ENCODE measurements around the gene SLC22A31.

The SLC22A31 gene

DNA sequence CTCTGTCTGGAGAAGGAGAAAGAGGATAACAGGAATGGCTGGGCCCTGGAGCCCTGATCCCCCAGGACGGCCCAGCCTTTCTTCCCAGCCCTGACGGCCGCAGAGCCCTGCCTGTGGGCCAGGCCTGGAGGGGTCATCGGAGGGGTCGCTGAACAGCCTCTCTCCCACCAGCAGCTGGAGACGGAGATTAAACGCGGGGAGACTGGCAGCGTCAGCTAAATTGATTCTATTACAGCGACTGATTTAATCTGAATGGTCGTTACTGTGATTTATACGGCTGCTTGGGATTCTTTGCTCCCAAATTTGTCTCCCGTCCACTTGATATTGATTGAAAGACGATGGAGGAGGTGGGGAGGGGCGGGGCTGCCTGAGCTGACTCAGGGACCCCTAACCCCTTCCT lies 35.9 kb downstream of the SLC22A31 start:
- no peak for ATAC-seq
- TF ChIP-seq OSR1 (CRISPR knock-in tag; IDR thresholded peaks at IDR 0.05) (no peak), ZNF565 (CRISPR knock-in tag; conservative IDR thresholded peaks at IDR 0.05; ENCODE audit: low read depth) (no peak), ZC3H10 (CRISPR knock-in tag; IDR thresholded peaks at IDR 0.05) (no peak), SNAI2 (CRISPR knock-in tag; IDR thresholded peaks at IDR 0.05) (no peak), ISL1 (CRISPR knock-in tag; IDR thresholded peaks at IDR 0.05) (no peak), ESRRG (CRISPR knock-in tag; IDR thresholded peaks at IDR 0.05) (no peak)
- TF ChIP-seq, protein P1, sequence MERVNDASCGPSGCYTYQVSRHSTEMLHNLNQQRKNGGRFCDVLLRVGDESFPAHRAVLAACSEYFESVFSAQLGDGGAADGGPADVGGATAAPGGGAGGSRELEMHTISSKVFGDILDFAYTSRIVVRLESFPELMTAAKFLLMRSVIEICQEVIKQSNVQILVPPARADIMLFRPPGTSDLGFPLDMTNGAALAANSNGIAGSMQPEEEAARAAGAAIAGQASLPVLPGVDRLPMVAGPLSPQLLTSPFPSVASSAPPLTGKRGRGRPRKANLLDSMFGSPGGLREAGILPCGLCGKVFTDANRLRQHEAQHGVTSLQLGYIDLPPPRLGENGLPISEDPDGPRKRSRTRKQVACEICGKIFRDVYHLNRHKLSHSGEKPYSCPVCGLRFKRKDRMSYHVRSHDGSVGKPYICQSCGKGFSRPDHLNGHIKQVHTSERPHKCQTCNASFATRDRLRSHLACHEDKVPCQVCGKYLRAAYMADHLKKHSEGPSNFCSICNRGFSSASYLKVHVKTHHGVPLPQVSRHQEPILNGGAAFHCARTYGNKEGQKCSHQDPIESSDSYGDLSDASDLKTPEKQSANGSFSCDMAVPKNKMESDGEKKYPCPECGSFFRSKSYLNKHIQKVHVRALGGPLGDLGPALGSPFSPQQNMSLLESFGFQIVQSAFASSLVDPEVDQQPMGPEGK (CRISPR knock-in tag; IDR thresholded peaks at IDR 0.05; ENCODE audit: borderline replicate concordance): no peak
- TF ChIP-seq, protein P2, sequence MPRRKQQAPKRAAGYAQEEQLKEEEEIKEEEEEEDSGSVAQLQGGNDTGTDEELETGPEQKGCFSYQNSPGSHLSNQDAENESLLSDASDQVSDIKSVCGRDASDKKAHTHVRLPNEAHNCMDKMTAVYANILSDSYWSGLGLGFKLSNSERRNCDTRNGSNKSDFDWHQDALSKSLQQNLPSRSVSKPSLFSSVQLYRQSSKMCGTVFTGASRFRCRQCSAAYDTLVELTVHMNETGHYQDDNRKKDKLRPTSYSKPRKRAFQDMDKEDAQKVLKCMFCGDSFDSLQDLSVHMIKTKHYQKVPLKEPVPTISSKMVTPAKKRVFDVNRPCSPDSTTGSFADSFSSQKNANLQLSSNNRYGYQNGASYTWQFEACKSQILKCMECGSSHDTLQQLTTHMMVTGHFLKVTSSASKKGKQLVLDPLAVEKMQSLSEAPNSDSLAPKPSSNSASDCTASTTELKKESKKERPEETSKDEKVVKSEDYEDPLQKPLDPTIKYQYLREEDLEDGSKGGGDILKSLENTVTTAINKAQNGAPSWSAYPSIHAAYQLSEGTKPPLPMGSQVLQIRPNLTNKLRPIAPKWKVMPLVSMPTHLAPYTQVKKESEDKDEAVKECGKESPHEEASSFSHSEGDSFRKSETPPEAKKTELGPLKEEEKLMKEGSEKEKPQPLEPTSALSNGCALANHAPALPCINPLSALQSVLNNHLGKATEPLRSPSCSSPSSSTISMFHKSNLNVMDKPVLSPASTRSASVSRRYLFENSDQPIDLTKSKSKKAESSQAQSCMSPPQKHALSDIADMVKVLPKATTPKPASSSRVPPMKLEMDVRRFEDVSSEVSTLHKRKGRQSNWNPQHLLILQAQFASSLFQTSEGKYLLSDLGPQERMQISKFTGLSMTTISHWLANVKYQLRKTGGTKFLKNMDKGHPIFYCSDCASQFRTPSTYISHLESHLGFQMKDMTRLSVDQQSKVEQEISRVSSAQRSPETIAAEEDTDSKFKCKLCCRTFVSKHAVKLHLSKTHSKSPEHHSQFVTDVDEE (CRISPR knock-in tag; IDR thresholded peaks at IDR 0.05): no peak

DNA sequence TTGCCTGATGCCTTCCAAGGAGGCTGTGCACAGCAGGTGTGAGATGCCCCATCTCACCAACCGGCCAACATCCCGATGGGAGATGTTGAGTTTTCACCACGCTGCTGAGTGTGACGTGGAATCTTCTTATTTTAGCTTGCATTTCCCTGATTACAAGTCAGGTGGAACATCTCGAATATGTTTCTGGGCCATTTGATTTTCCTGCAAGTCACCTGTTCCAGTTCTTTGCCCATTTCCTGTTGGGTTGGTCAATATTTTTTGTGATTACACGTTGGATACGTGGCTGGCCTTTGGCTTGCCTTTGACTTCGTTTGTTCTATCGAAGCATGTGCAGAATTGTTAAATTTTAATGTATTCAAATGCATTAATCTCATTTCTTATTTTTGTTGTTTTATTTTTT lies 37.0 kb downstream of the SLC22A31 start:
- no peak for ATAC-seq
- TF ChIP-seq RARB (CRISPR knock-in tag; IDR thresholded peaks at IDR 0.05): no peak
- TF ChIP-seq ARNTL (CRISPR knock-in tag; IDR thresholded peaks at IDR 0.05; ENCODE audit: borderline replicate concordance, low read depth): no peak
- TF ChIP-seq, protein P2 (CRISPR knock-in tag; IDR thresholded peaks at IDR 0.05): no peak
- TF ChIP-seq PPARA (CRISPR knock-in tag; IDR thresholded peaks at IDR 0.05; ENCODE audit: borderline replicate concordance): no peak
- no peak for TF ChIP-seq CREB5 (CRISPR knock-in tag; IDR thresholded peaks at IDR 0.05; ENCODE audit: low read depth)
- TF ChIP-seq ZNF565 (CRISPR knock-in tag; conservative IDR thresholded peaks at IDR 0.05; ENCODE audit: low read depth): no peak
- TF ChIP-seq ZNF8 (CRISPR knock-in tag; IDR thresholded peaks at IDR 0.05): no peak
- TF ChIP-seq ZFP3 (CRISPR knock-in tag; IDR thresholded peaks at IDR 0.05): no peak
- TF ChIP-seq CSRNP3 (CRISPR knock-in tag; IDR thresholded peaks at IDR 0.05): no peak
- TF ChIP-seq OSR1 (CRISPR knock-in tag; IDR thresholded peaks at IDR 0.05): no peak
- no peak for TF ChIP-seq POU6F1 (CRISPR knock-in tag; IDR thresholded peaks at IDR 0.05; ENCODE audit: borderline replicate concordance, low read depth)
- no peak for TF ChIP-seq SNAI2 (CRISPR knock-in tag; IDR thresholded peaks at IDR 0.05)
- TF ChIP-seq, protein P1 (CRISPR knock-in tag; IDR thresholded peaks at IDR 0.05; ENCODE audit: borderline replicate concordance): no peak
- TF ChIP-seq BACH2 (CRISPR knock-in tag; IDR thresholded peaks at IDR 0.05; ENCODE audit: borderline replicate concordance): no peak
- no peak for TF ChIP-seq ZFP30 (CRISPR knock-in tag; IDR thresholded peaks at IDR 0.05)
